ENCODE data around the gene CREG1.
A peak's percentile ranks its signal among the peaks of the same experiment; 100 is the strongest.
"Not testable (repeated sequence)": the region's sequence is repeated elsewhere in the genome, so short reads cannot be mapped to it uniquely, and the experiment has no call there.

The CREG1 gene

GRCh38 chr1:167579986-167580385 lies 26.4 kb upstream of the CREG1 start:
- ChIA-PET POLR2A (ENCODE audit: low non-redundant PET) (no interaction called here), CTCF (no interaction called here)
- no peak for TF ChIP-seq CTCF (conservative IDR thresholded peaks at IDR 0.05; ENCODE audit: low read depth)
- no peak for DNase-seq (ENCODE audit: low spot score)
- no peak overlapping the region for H3K27ac ChIP-seq

GRCh38 chr1:167578939-167579521 lies 25.5 kb upstream of the CREG1 start:
- CTCF ChIA-PET: no interaction called here

GRCh38 chr1:167575649-167576048 lies 22.1 kb upstream of the CREG1 start:
- H3K27ac ChIP-seq: no peak overlapping the region
- DNase-seq (ENCODE audit: low spot score): no peak
- CTCF ChIA-PET: no interaction called here
- POLR2A ChIA-PET (ENCODE audit: low non-redundant PET): interaction anchor here (0.7 kb wide), 1 partner anchor 125 kb away, joined by 5 read pairs; no protein-coding TSS in a partner anchor
- no peak for TF ChIP-seq CTCF (conservative IDR thresholded peaks at IDR 0.05; ENCODE audit: low read depth)

More at GRCh38 chr1:167578939-167579521, 25.5 kb upstream of the CREG1 start:
- no peak for TF ChIP-seq CTCF (conservative IDR thresholded peaks at IDR 0.05; ENCODE audit: low read depth)
- DNase-seq (ENCODE audit: low spot score): no peak
- H3K27ac ChIP-seq: no peak overlapping the region
- POLR2A ChIA-PET (ENCODE audit: low non-redundant PET): no interaction called here

GRCh38 chr1:167573035-167573434 lies 19.5 kb upstream of the CREG1 start:
- no peak for TF ChIP-seq CTCF (conservative IDR thresholded peaks at IDR 0.05; ENCODE audit: low read depth)
- no peak for DNase-seq (ENCODE audit: low spot score)
- H3K27ac ChIP-seq: peak overlapping the region; percentile 31; the same call in 1 of the 2 replicates
- POLR2A ChIA-PET (ENCODE audit: low non-redundant PET): no interaction called here
- CTCF ChIA-PET: interaction anchor here (1.1 kb wide), 1 partner anchor 10 kb away, joined by 5 read pairs; no protein-coding TSS in a partner anchor

GRCh38 chr1:167570712-167571111 lies 17.1 kb upstream of the CREG1 start:
- CTCF ChIA-PET; DNase-seq (ENCODE audit: low spot score); H3K27ac ChIP-seq; POLR2A ChIA-PET (ENCODE audit: low non-redundant PET): not testable (repeated sequence)

- H3K27ac ChIP-seq: no peak overlapping the region
Observed at GRCh38 chr1:167567663-167568062, 14.1 kb upstream of the CREG1 start.

More at GRCh38 chr1:167567663-167568062, 14.1 kb upstream of the CREG1 start:
- ChIA-PET CTCF (interaction anchor here (0.7 kb wide), 1 partner anchor 57 kb away, joined by 6 read pairs; no protein-coding TSS in a partner anchor), POLR2A (ENCODE audit: low non-redundant PET) (no interaction called here)
- no peak for DNase-seq (ENCODE audit: low spot score)
- TF ChIP-seq CTCF (conservative IDR thresholded peaks at IDR 0.05; ENCODE audit: low read depth): no peak

All from RWPE1 (cell line).